GM18526 (cell line): Measurements from ENCODE around the gene EPB41L2.

Experiments
- POLR2A ChIP-seq: IDR thresholded peaks from 3 replicates; pipeline ENCODE4 v1.6.1; 2011; ENCODE audit not compliant: insufficient read length; ENCODE audit errors: extremely low read depth

The EPB41L2 gene

DNA sequence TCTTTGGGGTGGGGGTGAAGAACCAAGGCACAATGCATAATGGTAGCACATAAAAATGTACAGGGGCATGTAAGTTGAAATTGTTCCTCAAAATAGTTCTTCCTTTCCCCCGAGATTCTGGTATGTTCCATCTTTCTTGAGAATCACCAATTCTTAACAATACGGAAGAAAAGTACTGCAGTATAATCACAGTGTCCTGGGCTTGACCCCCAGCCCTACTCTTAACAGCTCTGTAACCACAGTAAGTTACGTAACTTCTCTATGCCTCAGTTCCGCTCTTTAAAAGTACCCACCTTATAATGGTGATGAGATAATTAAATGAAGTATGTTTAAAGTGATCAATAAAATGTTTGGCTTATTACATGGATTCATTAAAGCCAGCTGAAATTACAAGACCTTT lies 131.4 kb downstream of the EPB41L2 start:
- no peak for TF ChIP-seq POLR2A

- TF ChIP-seq POLR2A = no peak
Observed at GRCh38 chr6:130929036-130929678, 133.9 kb downstream of the EPB41L2 start.

DNA sequence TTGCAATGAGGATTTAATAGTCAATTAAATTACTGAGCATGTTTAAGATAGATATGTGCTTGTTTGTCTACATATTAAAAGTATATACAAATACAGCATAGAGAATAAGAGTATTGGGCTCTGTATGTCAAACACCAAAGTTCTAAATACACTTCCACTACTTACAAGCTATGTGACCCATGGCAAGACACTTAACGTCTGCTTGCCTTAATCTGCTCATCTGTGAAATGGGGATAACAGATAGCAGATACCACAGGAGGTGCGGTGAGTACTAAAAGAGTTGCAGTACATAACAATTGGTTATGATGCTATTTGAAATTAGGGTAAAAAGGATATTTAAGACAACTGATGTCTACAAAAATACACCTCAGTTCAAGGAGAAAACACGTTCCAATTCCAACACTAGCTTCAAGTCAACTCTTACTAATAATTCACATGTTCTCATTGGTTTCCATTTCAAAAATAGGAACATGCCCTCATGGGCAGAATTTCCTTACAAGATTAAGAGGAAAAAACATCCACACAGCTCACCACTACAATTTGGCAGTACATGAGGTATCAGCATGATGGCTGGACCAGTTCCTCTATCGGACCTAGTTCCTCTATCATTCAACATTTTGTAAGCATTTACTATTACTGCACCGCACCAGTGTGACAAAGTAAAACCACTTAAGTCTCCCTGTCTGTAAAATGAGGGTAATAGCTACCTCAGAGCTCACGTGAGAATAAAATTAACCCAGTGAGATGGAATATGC lies 134.7 kb downstream of the EPB41L2 start:
- TF ChIP-seq POLR2A = no peak

DNA sequence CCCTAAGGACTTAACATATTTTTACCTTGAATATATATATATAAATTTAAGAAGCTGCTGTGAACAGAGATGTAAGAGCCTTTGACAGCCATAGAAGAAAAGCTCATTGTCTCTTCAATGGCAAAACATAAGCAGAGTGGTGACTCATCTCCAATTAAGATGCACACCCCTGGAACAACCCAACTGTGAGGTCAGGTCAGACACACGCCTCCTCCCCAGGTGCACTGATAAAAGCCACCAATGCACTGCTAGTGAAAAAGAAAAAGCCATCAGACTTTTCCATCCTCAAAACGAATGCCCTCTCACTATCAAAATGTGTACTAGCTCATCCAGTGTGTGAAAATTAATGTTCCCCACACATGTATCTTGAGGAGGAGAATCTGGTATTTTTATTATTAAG lies 135.7 kb downstream of the EPB41L2 start:
- no peak for TF ChIP-seq POLR2A

DNA sequence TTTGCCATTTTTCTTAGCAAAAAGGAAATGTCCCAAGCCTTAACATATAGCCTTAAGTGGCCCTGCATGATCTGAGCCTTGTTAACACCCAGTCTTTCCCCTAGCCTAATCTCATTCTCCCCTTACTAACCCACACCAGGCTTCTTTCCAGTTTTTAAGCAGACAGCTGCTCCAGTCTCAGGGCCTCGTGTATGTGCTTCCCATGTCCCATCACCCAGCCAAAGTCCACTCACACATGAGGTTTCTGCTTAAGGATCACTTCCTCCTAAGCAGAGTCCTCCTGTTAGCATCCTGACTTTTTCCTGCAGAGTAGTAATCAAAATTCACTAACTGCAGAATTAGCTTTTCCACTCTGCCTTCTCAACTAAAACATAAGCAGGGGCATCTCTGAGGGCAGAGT lies 139.7 kb downstream of the EPB41L2 start:
- no peak for TF ChIP-seq POLR2A

DNA sequence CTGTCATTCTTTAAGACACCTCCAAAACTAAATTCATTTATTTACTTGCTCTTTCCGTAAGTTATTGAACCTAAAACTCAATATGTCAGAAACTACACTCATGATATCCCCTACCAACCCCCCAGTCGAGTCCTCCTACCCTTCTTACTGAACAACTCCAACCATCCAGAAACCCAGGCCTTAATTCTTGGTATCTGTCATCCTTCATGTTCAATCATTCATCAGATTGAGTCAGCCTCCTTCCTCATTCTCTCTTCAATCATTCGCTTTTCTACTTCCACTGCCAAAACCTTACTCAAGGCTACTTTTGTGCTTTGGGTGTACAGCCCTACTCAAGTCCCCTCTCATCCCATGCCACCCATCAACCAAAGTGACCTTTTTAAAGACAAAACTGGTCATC lies 140.1 kb downstream of the EPB41L2 start:
- TF ChIP-seq POLR2A = no peak

- no peak for TF ChIP-seq POLR2A
Observed at GRCh38 chr6:130920969-130921368, 142.1 kb downstream of the EPB41L2 start.

DNA sequence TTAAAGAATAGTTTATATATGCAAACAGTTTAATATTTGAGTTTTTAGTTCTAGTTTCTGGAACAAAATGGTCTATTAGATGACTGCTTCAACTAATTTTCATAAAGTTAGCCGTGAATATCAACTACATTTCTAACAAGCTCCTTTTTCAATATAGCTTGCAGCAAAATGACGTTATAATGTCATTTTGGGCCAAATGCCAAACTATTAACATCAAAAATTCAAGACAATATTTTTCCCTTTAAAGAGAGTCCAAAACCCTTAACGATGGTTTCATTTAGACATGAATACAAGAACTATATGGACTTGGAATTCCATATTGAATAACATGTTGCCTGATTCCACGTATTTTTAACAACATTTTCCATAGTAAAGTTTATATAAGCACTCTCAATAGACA lies 144.9 kb downstream of the EPB41L2 start:
- TF ChIP-seq POLR2A = no peak

GRCh38 chr6:130913120-130913519 lies 149.9 kb downstream of the EPB41L2 start:
- no peak for TF ChIP-seq POLR2A

DNA sequence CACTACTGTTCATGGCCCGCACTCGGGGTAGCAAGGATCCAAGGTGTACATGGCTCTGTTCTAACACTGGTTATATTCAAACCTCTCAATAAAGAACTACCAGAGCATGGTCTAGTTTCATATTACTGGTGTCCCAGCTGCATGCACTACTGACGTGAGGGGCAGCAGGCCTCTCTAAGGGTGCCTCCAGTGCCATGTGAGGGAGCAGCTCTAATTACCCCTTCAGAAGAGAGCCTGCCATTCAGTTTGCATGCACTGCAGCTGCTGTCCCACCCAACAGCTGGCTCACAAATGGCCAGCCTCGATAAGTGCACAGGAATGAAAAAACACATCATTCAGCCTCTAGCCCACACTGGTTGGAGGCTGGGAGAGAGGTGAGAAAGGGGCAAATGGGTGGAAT lies 150.6 kb downstream of the EPB41L2 start:
- no peak for TF ChIP-seq POLR2A

DNA sequence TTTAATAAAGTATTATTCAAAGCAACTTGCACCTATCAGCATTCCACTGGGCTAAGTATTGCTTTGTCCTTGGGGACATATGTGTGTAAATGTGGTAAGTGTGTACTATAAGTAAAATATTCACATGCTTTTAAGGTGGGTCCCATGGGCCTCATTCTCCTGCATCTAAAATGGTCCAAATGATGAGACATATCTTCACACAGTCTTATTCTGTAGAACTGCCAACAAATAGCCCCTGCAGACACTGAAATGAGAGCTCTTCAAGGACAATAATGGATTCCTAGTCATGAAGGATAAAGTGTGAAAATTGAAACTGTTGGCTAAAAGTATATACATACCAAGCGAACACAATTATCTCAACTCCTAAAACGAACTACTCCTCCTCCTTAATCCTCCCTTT lies 154.1 kb downstream of the EPB41L2 start:
- TF ChIP-seq POLR2A = no peak

GRCh38 chr6:130908188-130908587 lies 154.9 kb downstream of the EPB41L2 start:
- TF ChIP-seq POLR2A = no peak

GRCh38 chr6:130907687-130908086 lies 155.4 kb downstream of the EPB41L2 start:
- no peak for TF ChIP-seq POLR2A

- TF ChIP-seq POLR2A = no peak
Observed at GRCh38 chr6:130906736-130907381, 156.2 kb downstream of the EPB41L2 start.

DNA sequence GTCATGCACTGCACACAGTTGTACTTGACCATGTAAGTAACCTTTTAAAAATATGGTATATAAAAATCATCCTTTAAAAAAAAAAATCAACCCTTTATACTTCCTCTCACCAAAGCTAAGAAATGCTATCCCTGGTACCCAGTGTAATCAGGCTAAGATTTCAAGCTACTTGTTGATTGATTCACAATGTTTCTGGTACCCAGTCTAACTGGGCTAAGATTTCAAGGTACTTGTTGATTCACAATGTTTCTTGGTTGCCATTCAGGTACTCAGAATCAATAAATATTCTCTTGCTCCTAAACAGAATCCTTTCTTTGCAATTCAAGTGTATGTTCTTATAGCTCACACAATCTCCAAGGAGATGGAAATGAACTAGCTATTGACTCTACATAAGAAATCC lies 159.4 kb downstream of the EPB41L2 start:
- no peak for TF ChIP-seq POLR2A

DNA sequence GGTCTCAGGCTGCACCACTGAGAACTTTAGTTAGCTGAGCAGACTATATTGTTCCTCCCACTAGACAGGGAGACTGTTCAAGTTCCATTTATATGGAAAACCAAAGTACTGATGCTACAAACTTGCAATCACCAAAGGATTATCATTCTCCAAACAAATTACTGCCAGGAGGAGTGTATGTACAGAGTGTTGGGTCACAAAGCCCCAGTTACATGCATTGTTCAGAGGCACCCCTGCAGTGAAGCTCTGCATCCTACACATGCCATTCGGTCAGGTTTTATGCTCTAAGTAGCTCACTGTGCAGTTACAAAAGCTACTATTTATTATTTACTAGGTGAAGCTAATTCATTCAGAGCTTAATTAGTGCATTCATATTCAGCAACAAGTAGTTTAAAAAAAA lies 160.0 kb downstream of the EPB41L2 start:
- TF ChIP-seq POLR2A = no peak
